HG02973 (cell line): ENCODE measurements around the gene ZNF280D.
"Not testable (repeated sequence)": the region's sequence is repeated elsewhere in the genome, so short reads cannot be mapped to it uniquely, and the experiment has no call there.

Experiments used
- ATAC-seq: cut with Tn5 transposase; IDR thresholded peaks from one replicate; pipeline ENCODE4 v1.9.1; 2021; ENCODE audit warnings: moderate library complexity; ENCODE audit not compliant: unreplicated experiment

Gene ZNF280D

DNA sequence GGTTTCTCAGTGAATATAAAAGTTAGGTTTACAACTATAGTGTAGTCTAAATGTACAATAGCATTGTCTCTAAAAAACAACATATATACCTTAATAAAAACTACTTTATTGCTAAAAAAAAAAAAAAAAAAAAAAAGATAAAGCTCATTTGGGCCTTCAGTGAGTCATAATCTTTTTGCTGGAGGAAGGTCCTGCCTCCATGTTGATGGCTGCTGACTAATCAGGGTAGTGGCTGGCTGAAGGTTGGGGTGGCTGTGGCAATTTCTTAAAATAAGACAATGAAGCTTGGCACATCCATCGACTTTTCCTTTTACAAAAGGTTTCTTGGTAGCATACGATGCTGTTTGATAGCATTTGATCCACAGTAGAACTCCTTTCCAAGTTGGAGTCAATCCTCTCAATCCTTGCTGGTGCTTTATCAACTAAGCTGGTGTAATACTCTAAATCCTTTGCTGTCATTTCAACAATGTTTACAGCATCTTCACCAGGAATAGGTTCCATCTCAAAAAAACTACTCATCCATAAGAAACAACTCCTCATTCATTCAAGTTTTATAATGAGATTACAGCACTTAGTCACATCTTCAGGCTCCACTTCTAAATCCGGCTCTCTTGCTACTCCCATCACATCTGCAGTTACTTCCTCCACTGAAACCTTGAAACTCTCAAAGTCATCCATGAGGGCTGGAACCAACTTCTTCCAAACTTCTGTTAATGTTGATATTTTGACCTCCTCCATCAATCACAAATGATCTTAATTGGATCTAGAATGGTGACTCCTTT lies 13.3 kb downstream of the ZNF280D start:
- ATAC-seq: no peak

DNA sequence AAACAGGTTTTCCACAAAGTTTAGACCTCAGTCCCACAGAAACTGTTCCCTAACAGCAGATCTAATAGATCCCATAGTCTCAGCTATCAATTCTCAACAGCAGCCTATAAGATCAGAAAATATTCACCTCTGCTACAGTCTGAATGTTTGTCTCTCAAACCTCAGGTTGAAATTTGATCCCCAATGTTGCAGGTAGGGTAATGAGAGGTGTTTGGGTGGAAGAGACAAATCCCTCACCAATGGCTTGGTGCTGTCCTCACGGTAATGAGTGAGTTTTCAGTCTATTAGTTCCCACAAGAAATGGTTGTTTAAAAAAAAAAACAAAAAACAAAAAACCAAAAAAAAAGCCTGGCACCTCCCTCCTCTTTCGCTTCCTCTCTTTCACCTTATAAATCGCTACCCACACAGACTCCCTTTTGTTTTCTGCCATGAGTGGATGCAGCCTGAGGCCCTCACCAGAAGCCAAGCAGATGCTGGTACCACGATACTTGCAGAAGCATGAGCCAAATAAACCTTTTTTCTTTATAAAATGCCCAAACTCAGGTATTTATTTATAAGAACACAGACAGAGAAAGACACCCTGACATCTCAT lies 14.2 kb downstream of the ZNF280D start:
- ATAC-seq: no peak

DNA sequence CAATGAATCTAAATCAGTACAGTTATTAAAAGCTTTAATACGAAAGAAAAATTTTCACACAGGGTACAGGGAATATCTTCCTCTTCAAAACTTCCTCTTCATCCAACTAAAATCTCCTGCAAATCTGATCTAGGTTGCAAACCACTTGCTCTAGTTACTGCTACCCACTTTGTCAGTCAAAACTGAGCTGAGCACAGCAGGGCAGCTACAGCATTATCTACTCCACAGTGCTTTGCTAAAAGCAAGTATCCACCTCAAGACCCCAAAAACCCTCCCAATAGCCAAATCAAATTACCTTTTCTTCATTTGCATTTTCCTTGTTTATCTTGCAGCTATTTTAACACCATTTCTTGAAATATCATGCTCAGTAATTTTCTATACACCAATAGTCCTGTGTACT lies 14.7 kb downstream of the ZNF280D start:
- no peak for ATAC-seq

DNA sequence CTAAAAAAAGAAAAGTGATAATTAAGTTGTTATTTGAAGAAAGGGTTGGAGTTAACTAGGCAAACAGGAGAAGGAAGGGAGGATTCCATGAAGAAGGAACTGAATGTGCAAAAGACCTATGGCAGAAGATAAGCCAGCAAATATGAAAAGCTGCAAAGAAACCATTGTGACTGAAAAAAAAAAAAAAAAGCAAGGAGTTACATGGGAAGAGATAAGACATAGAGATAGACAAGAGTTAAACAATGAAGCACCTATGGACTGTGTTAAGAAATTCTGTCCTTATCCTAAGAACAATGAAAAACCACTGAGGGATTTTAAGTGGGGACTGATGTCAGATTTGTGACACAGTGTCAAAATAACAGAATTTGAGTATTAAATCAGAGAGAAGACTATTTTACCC lies 17.0 kb downstream of the ZNF280D start:
- ATAC-seq: no peak

DNA sequence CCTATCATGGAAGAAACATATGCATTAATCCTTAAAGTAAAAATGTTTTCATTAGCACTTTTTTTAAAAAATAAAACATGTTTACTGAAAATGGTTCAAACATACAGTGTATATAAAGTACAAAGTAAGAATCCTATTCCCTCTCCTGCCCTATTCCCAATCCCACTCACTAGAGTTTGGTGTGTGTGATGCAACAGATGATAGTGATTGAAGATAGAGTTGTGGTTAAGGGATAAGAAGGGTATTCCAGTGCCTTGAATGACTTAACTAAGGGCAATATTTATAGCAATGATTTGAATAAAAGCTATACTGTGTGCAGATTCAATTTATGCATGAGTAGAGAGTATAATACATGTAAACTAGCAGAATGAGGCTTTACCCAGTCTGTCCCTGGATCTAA lies 18.1 kb downstream of the ZNF280D start:
- ATAC-seq: no peak

DNA sequence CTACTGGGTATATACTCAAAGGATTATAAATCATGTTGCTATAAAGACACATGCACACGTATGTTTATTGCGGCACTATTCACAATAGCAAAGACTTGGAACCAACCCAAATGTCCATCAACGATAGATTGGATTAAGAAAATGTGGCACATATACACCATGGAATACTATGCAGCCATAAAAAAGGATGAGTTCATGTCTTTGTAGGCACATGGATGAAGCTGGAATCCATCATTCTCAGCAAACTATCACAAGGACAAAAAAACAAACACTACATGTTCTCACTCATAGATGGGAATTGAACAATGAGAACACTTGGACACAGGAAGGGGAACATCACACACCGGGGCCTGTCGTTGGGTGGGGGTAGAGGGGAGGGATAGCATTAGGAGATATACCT lies 23.8 kb downstream of the ZNF280D start:
- ATAC-seq: not testable (repeated sequence)

DNA sequence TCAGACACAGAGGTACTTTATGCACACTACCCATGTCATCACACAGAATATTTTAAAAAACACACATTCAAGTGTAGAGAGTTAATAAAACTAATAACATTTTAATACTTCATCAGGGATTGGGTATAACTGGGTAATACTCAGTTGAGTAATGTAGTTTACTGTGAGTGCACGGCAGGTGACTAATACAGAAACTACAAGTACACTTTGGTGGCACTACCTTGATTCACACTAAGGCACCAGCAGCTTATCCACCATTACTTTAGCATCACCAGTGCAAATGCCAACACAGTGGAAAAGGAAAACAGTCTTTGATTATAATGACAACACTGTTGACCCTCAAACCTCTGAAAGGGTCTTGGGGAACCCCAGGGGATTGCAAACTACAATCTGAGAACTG lies 33.6 kb downstream of the ZNF280D start:
- no peak for ATAC-seq

DNA sequence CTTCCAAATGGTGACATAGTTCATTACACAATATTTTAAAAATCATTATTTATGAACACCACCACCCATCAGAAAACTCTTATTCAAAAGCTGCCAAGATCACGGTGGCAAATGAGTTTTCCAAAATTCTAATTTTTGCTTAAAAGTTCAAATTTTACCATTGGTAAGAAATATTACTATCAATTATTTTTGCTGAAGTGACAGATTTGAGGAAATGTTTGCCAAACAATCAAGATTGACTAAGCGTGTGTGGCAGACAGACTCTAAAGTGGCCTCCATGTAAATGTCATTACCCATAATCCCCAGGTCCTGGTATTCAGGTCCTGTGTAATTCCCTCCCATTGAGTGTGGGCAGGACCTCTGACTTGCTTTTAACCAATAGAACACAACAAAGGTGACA lies 35.0 kb downstream of the ZNF280D start:
- ATAC-seq: no peak

DNA sequence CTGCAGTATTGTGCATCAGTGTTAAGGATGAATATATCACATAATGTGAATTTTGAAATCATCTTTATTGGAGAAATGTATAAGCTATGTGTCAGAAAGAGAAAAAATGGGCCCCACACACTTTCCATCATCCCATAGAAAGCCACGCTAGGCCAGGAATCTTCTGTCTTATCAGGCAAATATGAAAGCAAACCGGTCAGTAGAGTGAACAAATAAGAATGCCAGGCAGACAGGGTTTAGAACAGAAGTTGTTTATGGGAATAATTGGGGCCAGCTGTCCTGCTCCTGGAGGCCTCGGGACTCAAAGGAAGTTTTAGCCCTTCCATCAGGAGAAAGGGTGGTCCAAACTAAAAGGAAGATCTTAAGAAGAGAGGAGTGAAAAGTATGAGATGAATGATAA lies 39.5 kb downstream of the ZNF280D start:
- no peak for ATAC-seq

DNA sequence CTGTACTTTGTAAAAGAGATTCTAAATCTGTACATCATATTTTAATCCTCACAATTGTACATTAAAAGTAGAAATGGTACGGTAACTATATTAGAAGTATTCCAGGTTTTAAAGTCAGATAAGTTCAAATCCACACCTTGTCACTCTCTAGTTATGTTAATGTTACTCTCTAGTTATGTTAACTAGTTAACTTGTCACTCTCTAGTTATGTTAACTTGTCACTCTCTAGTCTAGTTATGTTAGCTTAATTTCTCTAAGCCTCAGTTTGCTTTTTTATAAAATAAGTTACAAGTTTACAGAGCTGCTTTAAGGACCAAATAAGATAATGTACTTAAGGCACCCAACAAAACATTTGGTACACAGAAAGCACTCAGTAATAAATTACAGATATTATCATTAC lies 42.6 kb downstream of the ZNF280D start:
- no peak for ATAC-seq

DNA sequence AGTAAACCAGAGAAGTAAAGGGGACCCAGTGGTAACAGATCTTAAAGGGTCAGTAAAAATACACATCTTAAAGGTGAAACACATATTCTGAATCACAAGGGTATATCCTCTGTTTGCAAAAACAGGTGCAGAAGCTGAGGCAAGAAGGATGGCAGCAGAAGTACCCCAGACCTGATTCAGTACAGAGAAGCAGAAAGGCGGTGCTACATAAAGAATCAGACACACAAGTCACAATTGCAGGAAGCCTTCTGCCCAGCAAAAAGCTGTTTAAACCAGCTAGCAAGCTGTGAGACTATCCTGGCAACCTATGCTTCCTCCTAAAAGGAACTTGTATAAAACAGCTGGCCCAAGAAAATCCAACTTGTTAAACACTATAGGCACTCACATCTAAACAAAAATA lies 49.4 kb downstream of the ZNF280D start:
- ATAC-seq: no peak

DNA sequence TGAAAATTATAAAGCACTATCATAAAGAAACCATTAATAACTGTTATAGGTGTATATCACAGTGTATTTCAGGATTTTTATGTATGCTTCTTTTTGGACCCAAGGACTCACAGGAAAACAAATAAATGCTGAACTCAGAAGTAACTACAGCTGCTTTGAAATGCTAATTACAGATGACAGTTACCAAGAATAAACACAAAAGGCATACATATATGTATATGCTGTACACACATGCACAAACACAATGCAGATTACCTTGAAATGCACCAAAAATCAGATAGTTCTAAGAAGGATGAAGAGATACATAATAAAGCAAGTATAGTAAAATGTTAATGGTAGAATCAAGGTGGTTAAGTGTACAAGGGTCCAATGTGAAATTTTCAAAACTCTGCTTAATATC lies 52.2 kb downstream of the ZNF280D start:
- ATAC-seq: no peak

DNA sequence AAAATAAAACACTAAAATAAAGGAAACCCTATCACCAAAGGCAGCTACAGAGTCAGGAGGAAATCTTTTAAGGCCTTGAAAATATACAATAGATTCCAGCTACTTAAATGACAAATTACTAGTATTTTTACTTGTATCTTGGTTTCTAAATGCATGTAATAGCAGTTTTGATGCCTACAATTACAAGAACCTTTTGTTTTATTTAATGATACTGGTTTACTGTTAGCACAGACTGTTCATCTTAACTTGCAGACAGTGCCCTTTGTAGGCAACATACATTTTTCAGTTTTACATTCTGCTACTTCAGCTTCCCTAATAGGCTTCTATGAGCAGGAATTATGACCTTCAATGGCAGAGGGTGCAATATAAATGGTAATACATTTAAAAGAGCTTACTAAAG lies 54.1 kb downstream of the ZNF280D start:
- no peak for ATAC-seq

DNA sequence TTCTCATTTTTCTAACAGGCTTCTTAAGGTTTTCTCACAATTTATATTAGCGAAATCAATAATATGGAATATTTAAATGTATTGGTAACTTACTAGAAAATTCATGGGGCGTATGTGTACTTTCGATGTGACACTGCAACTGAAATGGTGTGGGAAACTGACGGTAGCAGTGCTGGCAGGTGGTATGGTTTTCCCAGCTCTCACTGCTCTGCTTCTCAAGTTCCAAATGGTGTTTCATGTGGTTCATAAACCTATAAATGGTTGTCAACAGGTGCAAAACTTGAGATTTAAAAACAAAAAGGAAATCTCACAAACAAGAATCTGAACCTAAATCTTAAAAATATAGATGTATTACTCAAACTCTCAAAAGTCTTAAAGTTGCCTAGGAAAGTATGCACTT lies 54.7 kb downstream of the ZNF280D start:
- ATAC-seq: no peak

DNA sequence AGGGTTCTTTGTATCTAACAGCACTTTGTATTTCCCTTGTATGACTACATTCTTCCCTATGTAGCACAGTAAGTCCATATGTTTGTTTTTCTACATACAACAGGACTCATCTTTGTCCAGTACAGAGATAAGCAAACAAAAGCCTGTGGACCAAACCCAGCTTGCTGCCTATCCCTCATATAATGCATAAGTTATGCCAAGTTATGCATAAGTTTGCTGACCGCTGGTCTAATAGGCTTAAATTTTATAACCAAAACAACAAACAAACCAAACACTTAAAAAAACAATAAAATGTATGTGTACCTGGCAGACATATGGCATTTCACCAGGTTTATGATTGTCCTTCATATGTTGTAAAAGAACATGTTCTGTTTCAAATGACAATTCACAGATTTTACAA lies 56.0 kb downstream of the ZNF280D start:
- ATAC-seq: no peak

DNA sequence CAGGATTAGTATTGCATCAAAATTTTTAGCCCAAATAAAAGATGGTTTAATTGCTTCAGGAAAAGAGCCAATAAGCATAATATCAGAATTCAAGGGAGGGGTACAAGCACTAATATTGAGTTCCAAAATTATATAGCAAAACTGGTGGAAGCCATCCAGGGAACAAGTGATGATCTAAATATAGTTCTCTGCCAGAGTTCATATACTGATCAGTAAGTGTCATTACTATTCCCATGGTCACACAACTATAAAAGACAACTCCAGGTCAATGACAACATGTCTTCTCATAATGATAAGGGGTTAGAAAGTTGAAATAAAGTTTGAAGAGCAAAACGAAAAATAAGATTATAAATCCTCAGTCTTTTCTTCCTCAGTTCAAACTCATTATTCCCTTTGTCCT lies 57.4 kb downstream of the ZNF280D start:
- no peak for ATAC-seq

DNA sequence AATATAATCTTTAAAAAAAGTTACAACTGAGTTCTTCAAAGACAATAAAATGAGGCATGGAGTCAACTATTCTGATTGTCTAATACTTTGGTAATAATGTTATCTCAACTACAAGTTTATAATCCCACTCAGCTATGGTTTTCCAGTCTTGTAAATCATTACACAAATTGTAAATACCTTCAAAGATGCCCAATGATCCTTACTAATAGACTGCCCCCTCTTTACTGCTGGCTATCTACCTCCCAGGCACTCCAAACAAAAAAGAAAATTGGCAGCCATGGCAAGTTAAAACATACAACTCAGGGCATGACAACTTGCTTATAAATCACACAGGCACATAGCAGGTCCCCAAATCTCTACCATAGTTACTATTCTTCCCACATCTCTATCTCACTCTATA lies 58.5 kb downstream of the ZNF280D start:
- no peak for ATAC-seq

DNA sequence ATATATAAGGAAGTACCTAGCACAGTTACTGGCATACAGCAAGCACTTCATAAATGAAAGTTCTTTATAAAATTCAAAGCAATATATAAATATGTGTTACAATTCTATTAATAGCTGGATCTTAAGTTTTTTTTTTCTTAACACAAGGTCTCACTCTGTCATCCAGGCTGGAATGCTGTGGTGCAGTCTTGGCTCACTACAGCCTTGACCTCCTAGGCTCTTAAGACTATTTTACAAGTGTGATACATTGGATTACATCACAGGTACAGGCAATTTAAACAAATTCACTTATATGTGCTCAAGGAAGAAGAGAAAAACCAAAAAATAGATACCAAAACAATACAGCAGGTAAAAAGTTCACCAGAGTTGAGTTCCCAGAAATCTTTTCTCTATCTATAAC lies 60.6 kb downstream of the ZNF280D start:
- ATAC-seq: no peak

DNA sequence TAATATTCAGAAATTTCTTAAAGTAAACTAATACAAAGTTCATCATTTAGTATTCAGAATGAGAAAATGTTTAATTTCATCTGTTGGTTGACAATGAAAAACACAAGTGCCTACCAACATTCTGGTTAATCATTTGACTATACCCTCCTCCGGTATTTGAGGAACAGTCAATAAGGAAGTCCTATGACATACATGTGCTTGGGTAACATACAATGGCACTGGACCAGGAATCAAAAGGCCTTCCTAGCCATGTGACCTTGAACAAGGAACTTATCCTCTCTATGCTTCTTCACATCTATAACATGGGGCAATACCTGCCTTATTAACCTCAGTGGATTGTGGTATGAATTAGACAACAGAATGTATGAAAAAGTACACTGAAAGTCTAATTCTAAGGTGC lies 65.8 kb downstream of the ZNF280D start:
- no peak for ATAC-seq

DNA sequence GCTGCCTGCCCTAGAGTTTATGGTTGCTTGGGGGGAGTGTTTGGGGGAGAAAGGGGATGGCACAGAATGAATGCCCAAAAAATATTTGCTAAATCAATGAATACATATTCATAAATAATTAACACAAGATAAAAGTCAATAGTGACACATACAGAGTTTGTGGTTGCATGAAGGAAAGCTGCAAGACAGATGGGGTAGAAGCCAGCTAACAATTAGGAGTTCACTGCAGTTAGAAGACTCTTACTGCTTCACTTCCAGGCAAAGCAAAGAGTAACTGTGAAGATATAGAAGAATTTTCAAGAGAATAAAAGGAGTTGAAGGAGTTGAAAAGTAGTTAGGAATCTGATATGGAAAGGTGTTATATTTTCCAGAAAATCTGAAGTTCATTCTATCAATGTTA lies 72.4 kb downstream of the ZNF280D start:
- no peak for ATAC-seq

DNA sequence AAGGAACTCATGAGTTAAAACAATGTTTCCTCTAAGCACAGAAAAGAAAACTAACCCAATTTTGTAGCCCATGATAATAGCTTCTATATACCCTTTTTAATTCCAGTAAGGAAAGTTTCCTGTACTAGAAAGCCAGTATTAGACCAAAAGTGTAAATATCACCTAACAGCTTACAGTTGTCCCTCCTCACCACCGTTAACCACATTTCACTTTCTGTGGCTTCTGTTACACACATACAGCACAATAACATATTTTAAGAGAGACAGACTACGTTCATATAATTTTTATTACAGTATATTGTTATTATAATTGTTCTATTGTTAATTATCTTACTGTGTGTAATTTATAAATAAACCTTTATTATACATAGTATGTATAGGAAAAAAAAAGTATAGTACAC lies 74.1 kb downstream of the ZNF280D start:
- no peak for ATAC-seq

DNA sequence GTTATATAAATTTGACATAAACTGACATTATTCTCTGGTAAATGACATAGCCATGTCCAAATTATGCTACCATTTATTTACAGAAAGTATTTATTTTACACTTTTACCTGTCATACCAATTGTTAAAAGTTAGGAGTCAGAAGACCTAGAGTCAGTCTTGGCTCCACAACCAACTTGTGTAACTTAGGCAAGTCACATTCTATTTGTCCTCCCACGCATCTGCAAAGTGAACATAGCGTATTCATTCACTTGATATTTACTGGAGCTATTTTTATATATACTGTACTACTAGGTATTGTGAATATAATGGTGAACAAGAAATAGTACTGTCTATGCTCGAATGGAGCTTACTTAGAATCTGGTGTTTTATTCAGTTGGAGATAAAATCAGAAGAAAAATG lies 78.7 kb downstream of the ZNF280D start:
- no peak for ATAC-seq

DNA sequence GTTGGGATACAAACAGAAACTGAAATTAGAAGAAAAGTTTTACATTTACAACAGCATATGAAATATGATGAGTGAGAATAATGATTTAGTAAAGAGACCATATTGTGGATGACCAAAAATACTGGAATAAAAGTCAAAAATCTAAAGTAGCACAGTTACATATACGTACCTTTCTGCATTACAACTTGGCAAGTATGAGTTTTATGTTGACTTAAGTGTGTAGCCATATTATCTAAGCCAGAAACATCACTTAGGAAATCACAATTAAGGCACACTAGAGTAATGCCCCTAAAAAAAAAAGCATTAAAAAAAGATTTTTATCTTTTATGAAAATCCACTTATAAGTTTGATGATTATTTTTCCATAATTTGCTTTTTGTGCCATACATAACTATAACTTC lies 79.1 kb downstream of the ZNF280D start:
- ATAC-seq: no peak
